GM23338 (cell line): ENCODE results near the gene TESK2. TPM values are rescaled to one million over a fixed set of nuclear protein-coding genes. Genes with fewer than 3 reads are reported as not detected.

ENCODE experiments used
- ATAC-seq: fragments of 200-7000 bp; cut with Tn5 transposase; 3 replicates; pipeline ENCODE4 v1.9.1; 2020
- DNase-seq: peaks from one replicate; pipeline ENCODE4 v3.0.0-alpha.2; 2015; ENCODE audit warnings: low spot score
- H2AFZ ChIP-seq: fragments of 200-600 bp; sonication (generic); 2 replicates; pipeline ENCODE4 v1.8.0; 2016; ENCODE audit warnings: antibody characterized with exemption, mild to moderate bottlenecking, moderate library complexity
- H3F3A ChIP-seq: fragments of 200-600 bp; sonication (generic); replicated peaks from 2 replicates; pipeline ENCODE4 v1.8.0; 2017; ENCODE audit warnings: antibody characterized with exemption, mixed run types, low read depth
- H3K27ac ChIP-seq: fragments of 200-600 bp; sonication (generic); 2 replicates; pipeline ENCODE4 v1.6.1; 2016; ENCODE audit warnings: low read depth
- H3K27me3 ChIP-seq: fragments of 200-600 bp; sonication (generic); 2 replicates; pipeline ENCODE4 v1.8.0; 2016; ENCODE audit warnings: mild to moderate bottlenecking, mixed run types, moderate library complexity; ENCODE audit not compliant: insufficient read depth
- H3K36me3 ChIP-seq: fragments of 200-600 bp; sonication (generic); 2 replicates; pipeline ENCODE4 v1.8.0; 2016; ENCODE audit warnings: mild to moderate bottlenecking; ENCODE audit not compliant: insufficient read depth
- H3K4me1 ChIP-seq: fragments of 200-600 bp; sonication (generic); 2 replicates; pipeline ENCODE4 v1.8.0; 2016; ENCODE audit warnings: mild to moderate bottlenecking, moderate library complexity; ENCODE audit not compliant: insufficient read depth
- H3K4me2 ChIP-seq: fragments of 200-600 bp; sonication (generic); 2 replicates; pipeline ENCODE4 v1.7.1; 2017; ENCODE audit warnings: mixed run types
- H3K4me3 ChIP-seq: fragments of 200-600 bp; sonication (generic); 2 replicates; pipeline ENCODE4 v1.6.1; 2016; ENCODE audit warnings: mixed run types
- H3K79me2 ChIP-seq: fragments of 200-600 bp; sonication (generic); replicated peaks from 2 replicates; pipeline ENCODE4 v1.8.0; 2017; ENCODE audit warnings: mild to moderate bottlenecking; ENCODE audit not compliant: insufficient read depth
- H3K9me2 ChIP-seq: fragments of 200-600 bp; sonication (generic); 2 replicates; pipeline ENCODE4 v1.8.0; 2017; ENCODE audit not compliant: insufficient read depth
- H4K20me1 ChIP-seq: fragments of 200-600 bp; sonication (generic); replicated peaks from 2 replicates; pipeline ENCODE4 v1.8.0; 2017; ENCODE audit warnings: mild to moderate bottlenecking; ENCODE audit not compliant: insufficient read depth
- H3K27ac Mint-ChIP-seq: 2 replicates; pipeline ENCODE4 v1.8.0; 2020; ENCODE audit warnings: inconsistent platforms, mild to moderate bottlenecking, moderate library complexity, mixed read lengths
- H3K27me3 Mint-ChIP-seq: 3 replicates; pipeline ENCODE4 v1.8.0; 2022; ENCODE audit warnings: low read depth, mild to moderate bottlenecking, moderate library complexity, mixed read lengths, inconsistent platforms; ENCODE audit not compliant: insufficient read depth, poor library complexity
- H3K36me3 Mint-ChIP-seq: 3 replicates; pipeline ENCODE4 v1.8.0; 2021; ENCODE audit warnings: low read depth, mild to moderate bottlenecking, inconsistent platforms, moderate library complexity, mixed read lengths
- H3K4me1 Mint-ChIP-seq: 3 replicates; pipeline ENCODE4 v1.8.0; 2020; ENCODE audit warnings: mild to moderate bottlenecking, inconsistent platforms, mixed read lengths
- H3K4me3 Mint-ChIP-seq: 3 replicates; pipeline ENCODE4 v1.8.0; 2021; ENCODE audit warnings: moderate library complexity, mild to moderate bottlenecking, inconsistent platforms, mixed read lengths
- H3K9me3 Mint-ChIP-seq: 3 replicates; pipeline ENCODE4 v1.8.0; 2020; ENCODE audit warnings: moderate library complexity, mild to moderate bottlenecking, inconsistent platforms, mixed read lengths
- CREB1 ChIP-seq: fragments of 250-450 bp; sonication (Bioruptor Pico); IDR thresholded peaks from 2 replicates; pipeline ENCODE4 v1.5.0; 2020; ENCODE audit warnings: low read depth, mild to moderate bottlenecking, moderate library complexity
- CTCF ChIP-seq, 2 experiments: fragments of 200-600 bp in 1 of 2; sonication (generic) in 1 of 2; conservative IDR thresholded peaks; 2 replicates each; pipeline versions ENCODE4 v1.5.1 to v1.6.1; 2016 to 2017; ENCODE audit warnings: antibody characterized with exemption in 2 of 2, low read depth in 2 of 2, mild to moderate bottlenecking in 2 of 2, moderate library complexity in 1 of 2
- EZH2 ChIP-seq: fragments of 200-600 bp; sonication (generic); IDR thresholded peaks from one replicate; pipeline ENCODE4 v1.8.0; 2017; ENCODE audit warnings: antibody characterized with exemption, mild to moderate bottlenecking, low read depth; ENCODE audit not compliant: unreplicated experiment
- JUNB ChIP-seq: IDR thresholded peaks from one replicate; pipeline ENCODE4 v1.6.1; 2016; ENCODE audit warnings: antibody characterized with exemption; ENCODE audit not compliant: unreplicated experiment
- NANOG ChIP-seq: IDR thresholded peaks from 2 replicates; pipeline ENCODE4 v1.6.1; 2016; ENCODE audit warnings: antibody characterized with exemption, borderline replicate concordance
- POLR2AphosphoS5 ChIP-seq: IDR thresholded peaks from 2 replicates; pipeline ENCODE4 v1.6.1; 2016; ENCODE audit warnings: antibody characterized with exemption, low read depth
- ZNF114 ChIP-seq: fragments of 250-450 bp; sonication (Bioruptor Pico); IDR thresholded peaks from 2 replicates; pipeline ENCODE4 v1.5.0; 2020; ENCODE audit warnings: mild to moderate bottlenecking, moderate library complexity
- polyA plus RNA-seq: library from polyadenylated mRNA; unstranded; fragments of >200 nt; fragmentation: Nextera tagmentation; extraction: Ambion mirVana; gene quantifications from 2 replicates; pipeline ENCODE4 v1.2.1, GENCODE V29; 2016
- total RNA-seq: library from RNA; depleted of rRNA; stranded (reverse); fragments of >200 nt; shearing (Covaris generic); gene quantifications from 2 replicates; pipeline ENCODE4 v1.2.3, GENCODE V29; 2014
- TF ChIP-seq, protein P1 (sequence below): IDR thresholded peaks from one replicate; pipeline ENCODE4 v1.6.1; 2018; ENCODE audit warnings: antibody characterized with exemption; ENCODE audit not compliant: unreplicated experiment

Gene TESK2
- total and polyA plus RNA-seq, 2 experiments from 2014 or later = 5.2 to 14.0 TPM

DNA sequence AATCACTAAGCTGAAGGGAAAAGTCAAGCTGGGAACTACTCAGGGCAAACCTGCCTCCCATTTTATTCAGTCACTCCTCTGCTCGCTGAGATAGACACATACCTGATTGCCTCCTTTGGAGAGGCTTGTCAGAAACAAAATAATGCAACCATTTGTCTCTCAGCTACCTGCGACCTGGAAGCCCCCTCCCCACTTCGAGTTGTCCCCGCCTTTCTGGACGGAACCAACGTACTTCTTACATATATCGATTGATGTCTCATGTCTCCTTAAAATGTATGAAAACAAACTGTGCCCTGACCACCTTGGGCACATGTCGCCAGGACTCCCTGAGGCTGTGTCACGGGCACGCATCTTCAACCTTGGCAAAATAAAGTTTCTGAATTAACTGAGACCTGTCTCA lies 185.7 kb downstream of the TESK2 start (continued):
- TF ChIP-seq, protein P1, sequence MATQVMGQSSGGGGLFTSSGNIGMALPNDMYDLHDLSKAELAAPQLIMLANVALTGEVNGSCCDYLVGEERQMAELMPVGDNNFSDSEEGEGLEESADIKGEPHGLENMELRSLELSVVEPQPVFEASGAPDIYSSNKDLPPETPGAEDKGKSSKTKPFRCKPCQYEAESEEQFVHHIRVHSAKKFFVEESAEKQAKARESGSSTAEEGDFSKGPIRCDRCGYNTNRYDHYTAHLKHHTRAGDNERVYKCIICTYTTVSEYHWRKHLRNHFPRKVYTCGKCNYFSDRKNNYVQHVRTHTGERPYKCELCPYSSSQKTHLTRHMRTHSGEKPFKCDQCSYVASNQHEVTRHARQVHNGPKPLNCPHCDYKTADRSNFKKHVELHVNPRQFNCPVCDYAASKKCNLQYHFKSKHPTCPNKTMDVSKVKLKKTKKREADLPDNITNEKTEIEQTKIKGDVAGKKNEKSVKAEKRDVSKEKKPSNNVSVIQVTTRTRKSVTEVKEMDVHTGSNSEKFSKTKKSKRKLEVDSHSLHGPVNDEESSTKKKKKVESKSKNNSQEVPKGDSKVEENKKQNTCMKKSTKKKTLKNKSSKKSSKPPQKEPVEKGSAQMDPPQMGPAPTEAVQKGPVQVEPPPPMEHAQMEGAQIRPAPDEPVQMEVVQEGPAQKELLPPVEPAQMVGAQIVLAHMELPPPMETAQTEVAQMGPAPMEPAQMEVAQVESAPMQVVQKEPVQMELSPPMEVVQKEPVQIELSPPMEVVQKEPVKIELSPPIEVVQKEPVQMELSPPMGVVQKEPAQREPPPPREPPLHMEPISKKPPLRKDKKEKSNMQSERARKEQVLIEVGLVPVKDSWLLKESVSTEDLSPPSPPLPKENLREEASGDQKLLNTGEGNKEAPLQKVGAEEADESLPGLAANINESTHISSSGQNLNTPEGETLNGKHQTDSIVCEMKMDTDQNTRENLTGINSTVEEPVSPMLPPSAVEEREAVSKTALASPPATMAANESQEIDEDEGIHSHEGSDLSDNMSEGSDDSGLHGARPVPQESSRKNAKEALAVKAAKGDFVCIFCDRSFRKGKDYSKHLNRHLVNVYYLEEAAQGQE = no peak
- no peak for TF ChIP-seq POLR2AphosphoS5
- no peak for TF ChIP-seq NANOG
- no peak for TF ChIP-seq CREB1 (CRISPR knock-in tag)
- TF ChIP-seq EZH2 = no peak

- DNase-seq = no peak
- TF ChIP-seq ZNF114 (CRISPR knock-in tag) (no peak), CTCF (conservative IDR thresholded peaks at IDR 0.05; ENCODE audit: low read depth in 2 of 2) (no peak), CREB1 (CRISPR knock-in tag) (no peak), EZH2 (no peak), JUNB (no peak)
- TF ChIP-seq, protein P1 = no peak
Observed at GRCh38 chr1:45304311-45305081, 186.5 kb downstream of the TESK2 start.

More at GRCh38 chr1:45304311-45305081, 186.5 kb downstream of the TESK2 start:
- H3K4me2 ChIP-seq = peak overlapping the region; percentile 81
- peaks cover 47% of the 10 kb centered on the region for H3K4me1 Mint-ChIP-seq
- H3K4me3 Mint-ChIP-seq = peak overlapping the region; percentile 89
- peak overlapping the region; percentile 97 for H3K27ac Mint-ChIP-seq
- 0 out of 2 replicates have a peak overlapping the region, but pooled peaks have one; percentile 48 for H2AFZ ChIP-seq
- H3K9me2 ChIP-seq = no peaks in the 10 kb centered on the region; the same call in 1 of the 2 replicates
- no peaks in the 10 kb centered on the region; the same call in 2 of the 3 replicates for H3K9me3 Mint-ChIP-seq
- H3F3A ChIP-seq = 0 out of 2 replicates have a peak, but pooled peaks cover 5% of the 10 kb centered on the region
- ATAC-seq = no peak
- peak overlapping the region; percentile 66 for H3K4me3 ChIP-seq
- H3K79me2 ChIP-seq = no peaks in the 10 kb centered on the region
- H4K20me1 ChIP-seq = no peaks in the 10 kb centered on the region
- peaks cover 22% of the 10 kb centered on the region for H3K27me3 Mint-ChIP-seq
- no peaks in the 10 kb centered on the region for H3K27me3 ChIP-seq
- H3K36me3 Mint-ChIP-seq = no peaks in the 10 kb centered on the region
- no peaks in the 10 kb centered on the region for H3K36me3 ChIP-seq
- peak overlapping the region; percentile 87 for H3K27ac ChIP-seq
- H3K4me1 ChIP-seq = peaks cover 42% of the 10 kb centered on the region
